ENCODE data around the gene HYCC1. TPM values are rescaled to one million over a fixed set of nuclear protein-coding genes. Genes with fewer than 3 reads are reported as not detected.

Gene HYCC1
- total RNA-seq (2014; rRNA removed; shearing (Covaris generic)) = 175 and 181 TPM in 2 replicates
- polyA plus RNA-seq (2016; fragmentation: Nextera tagmentation; extraction: Ambion mirVana) = 42.4 and 55.4 TPM in 2 replicates
- long read RNA-seq, full-length matches to known transcripts = 18 of 24 reads
- long read RNA-seq, partial matches to known transcripts = 1 of 24 reads
- long read RNA-seq, other reads (novel, unspliced or antisense) = 5 of 24 reads

DNA sequence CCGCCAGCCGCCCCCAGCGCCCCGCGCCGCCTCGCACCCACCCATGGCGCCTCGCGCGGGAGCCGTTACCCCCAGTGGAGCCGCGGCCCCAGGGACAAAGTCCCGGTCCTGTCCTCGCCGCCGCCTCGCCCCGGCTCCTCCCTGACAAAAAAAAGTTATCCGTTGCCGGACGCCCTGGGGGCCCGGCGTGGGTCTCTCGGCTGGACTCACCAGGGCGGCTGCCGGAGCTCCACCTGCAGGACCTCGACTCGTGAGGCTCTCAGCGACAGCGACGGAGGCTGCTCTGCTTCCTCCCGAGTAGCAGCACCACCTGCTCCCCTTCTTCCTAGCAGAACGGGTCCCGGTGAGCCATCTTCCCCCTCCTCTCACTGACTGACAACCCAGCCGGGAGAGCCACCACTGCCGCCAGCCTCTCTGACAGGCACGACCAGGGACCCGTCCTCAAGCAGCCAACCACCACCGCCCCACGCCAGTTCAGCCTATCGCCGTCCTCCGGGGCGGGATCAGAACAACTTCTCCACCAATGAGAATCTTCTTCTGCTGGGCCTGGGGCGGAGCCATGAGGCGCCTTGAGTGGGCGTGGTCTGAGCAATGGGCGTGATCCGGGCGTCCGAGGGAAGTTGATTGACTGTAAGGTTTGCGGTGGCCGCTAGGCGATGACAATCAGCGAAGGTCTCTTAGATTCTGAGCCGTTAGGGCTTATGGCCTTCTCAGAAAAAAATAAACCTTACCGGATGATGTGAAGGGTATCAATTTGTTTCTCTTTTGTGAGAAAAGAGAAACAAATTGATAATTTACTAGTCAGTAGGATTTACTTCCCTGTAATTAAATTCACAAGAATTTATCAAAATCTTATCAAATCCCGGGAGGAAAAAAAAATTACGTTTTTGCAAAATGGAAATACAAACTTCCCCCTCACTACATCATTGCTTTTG, at the start of gene HYCC1:
TSS of gene HYCC1 (minus strand) at position 416 of the 935 bp plus-strand sequence. CDS start 23,019 bp downstream, outside the sequence.
- Histone ChIP-seq H4K20me1 (replicated peaks; ENCODE audit: insufficient read depth) (peaks cover 20% of the 10 kb centered on the region), H3K9me2 (ENCODE audit: insufficient read depth) (no peaks in the 10 kb centered on the region), H3K27ac (ENCODE audit: low read depth) (no peak within 1 kb of the TSS; the same call in 1 of the 2 replicates), H2AFZ (peak within 1 kb of the TSS; percentile 2), H3K79me2 (replicated peaks; ENCODE audit: insufficient read depth) (peaks cover 44% of the 10 kb centered on the region), H3K4me2 (peak within 1 kb of the TSS; percentile 90), H3K27me3 (ENCODE audit: insufficient read depth) (no peaks in the 10 kb centered on the region), H3F3A (replicated peaks; ENCODE audit: low read depth) (no peaks in the 10 kb centered on the region), H3K4me3 (peak within 1 kb of the TSS; percentile 83), H3K4me1 (ENCODE audit: insufficient read depth) (peaks cover 43% of the 10 kb centered on the region), H3K36me3 (ENCODE audit: insufficient read depth) (no peaks in the 10 kb centered on the region)
- peak; percentile 99 for DNase-seq (ENCODE audit: low spot score)
- peak; percentile 98 for ATAC-seq
- Mint-ChIP-seq H3K4me3 (peak within 1 kb of the TSS; percentile 86), H3K9me3 (no peaks in the 10 kb centered on the region), H3K27me3 (ENCODE audit: insufficient read depth, low read depth, poor library complexity) (no peaks in the 10 kb centered on the region), H3K27ac (peak within 1 kb of the TSS; percentile 33; the same call in 1 of the 2 replicates), H3K4me1 (peaks cover 17% of the 10 kb centered on the region), H3K36me3 (ENCODE audit: low read depth) (no peaks in the 10 kb centered on the region)
- TF ChIP-seq STAT1 (IDR thresholded peaks at IDR 0.05; ENCODE audit: unreplicated experiment) (no peak), POLR2AphosphoS5 (IDR thresholded peaks at IDR 0.05; ENCODE audit: low read depth) (peak; percentile 99)
- TF ChIP-seq, protein P1, sequence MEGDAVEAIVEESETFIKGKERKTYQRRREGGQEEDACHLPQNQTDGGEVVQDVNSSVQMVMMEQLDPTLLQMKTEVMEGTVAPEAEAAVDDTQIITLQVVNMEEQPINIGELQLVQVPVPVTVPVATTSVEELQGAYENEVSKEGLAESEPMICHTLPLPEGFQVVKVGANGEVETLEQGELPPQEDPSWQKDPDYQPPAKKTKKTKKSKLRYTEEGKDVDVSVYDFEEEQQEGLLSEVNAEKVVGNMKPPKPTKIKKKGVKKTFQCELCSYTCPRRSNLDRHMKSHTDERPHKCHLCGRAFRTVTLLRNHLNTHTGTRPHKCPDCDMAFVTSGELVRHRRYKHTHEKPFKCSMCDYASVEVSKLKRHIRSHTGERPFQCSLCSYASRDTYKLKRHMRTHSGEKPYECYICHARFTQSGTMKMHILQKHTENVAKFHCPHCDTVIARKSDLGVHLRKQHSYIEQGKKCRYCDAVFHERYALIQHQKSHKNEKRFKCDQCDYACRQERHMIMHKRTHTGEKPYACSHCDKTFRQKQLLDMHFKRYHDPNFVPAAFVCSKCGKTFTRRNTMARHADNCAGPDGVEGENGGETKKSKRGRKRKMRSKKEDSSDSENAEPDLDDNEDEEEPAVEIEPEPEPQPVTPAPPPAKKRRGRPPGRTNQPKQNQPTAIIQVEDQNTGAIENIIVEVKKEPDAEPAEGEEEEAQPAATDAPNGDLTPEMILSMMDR (conservative IDR thresholded peaks at IDR 0.05; ENCODE audit: low read depth in 2 of 2) = peak; percentile 32 to 43

DNA sequence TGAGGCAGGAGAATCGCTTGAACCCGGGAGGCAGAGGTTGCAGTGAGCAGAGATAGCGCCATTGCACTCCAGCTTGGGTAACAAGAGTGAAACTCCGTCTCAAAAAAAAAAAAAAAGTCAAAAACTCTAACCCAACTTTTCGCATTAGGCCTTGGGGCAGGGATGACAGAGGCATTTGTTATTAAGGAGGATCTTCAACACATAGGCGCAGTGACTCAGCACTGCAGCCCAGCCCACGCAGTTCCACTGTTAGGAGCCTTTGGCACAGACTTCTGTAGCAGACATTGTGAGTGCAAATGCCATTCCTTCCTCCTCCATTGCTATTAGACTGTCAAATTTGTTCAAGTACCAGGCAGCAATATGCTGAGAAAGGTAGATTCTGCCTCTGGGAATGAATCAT, 48.5 kb upstream of the HYCC1 start:
- no peaks in the 10 kb centered on the region for H3F3A ChIP-seq (replicated peaks; ENCODE audit: low read depth)
- Mint-ChIP-seq H3K9me3 (no peaks in the 10 kb centered on the region), H3K4me1 (peaks cover 9% of the 10 kb centered on the region), H3K27ac (no peak overlapping the region), H3K4me3 (no peak overlapping the region), H3K27me3 (ENCODE audit: insufficient read depth, low read depth, poor library complexity) (peaks cover 5% of the 10 kb centered on the region), H3K36me3 (ENCODE audit: low read depth) (no peaks in the 10 kb centered on the region)
- no peaks in the 10 kb centered on the region for H3K27me3 ChIP-seq (ENCODE audit: insufficient read depth)
- no peaks in the 10 kb centered on the region for H3K9me2 ChIP-seq (ENCODE audit: insufficient read depth)
- no peaks in the 10 kb centered on the region for H3K36me3 ChIP-seq (ENCODE audit: insufficient read depth)
- H3K79me2 ChIP-seq (replicated peaks; ENCODE audit: insufficient read depth) = no peaks in the 10 kb centered on the region
- H3K27ac ChIP-seq (ENCODE audit: low read depth) = no peak overlapping the region
- DNase-seq (ENCODE audit: low spot score) = no peak
- no peak overlapping the region for H3K4me3 ChIP-seq
- no peak overlapping the region for H3K4me2 ChIP-seq
- no peaks in the 10 kb centered on the region for H4K20me1 ChIP-seq (replicated peaks; ENCODE audit: insufficient read depth)
- ATAC-seq = no peak
- H2AFZ ChIP-seq = no peak overlapping the region
- 0 out of 2 replicates have a peak, but pooled peaks cover 5% of the 10 kb centered on the region for H3K4me1 ChIP-seq (ENCODE audit: insufficient read depth)
- no peak for TF ChIP-seq JUNB (IDR thresholded peaks at IDR 0.05; ENCODE audit: unreplicated experiment)
- TF ChIP-seq ZNF331 (CRISPR knock-in tag; IDR thresholded peaks at IDR 0.05; ENCODE audit: low read depth) = no peak
- TF ChIP-seq, protein P2, sequence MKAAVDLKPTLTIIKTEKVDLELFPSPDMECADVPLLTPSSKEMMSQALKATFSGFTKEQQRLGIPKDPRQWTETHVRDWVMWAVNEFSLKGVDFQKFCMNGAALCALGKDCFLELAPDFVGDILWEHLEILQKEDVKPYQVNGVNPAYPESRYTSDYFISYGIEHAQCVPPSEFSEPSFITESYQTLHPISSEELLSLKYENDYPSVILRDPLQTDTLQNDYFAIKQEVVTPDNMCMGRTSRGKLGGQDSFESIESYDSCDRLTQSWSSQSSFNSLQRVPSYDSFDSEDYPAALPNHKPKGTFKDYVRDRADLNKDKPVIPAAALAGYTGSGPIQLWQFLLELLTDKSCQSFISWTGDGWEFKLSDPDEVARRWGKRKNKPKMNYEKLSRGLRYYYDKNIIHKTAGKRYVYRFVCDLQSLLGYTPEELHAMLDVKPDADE (IDR thresholded peaks at IDR 0.05) = no peak
- TF ChIP-seq, protein P1 (conservative IDR thresholded peaks at IDR 0.05; ENCODE audit: low read depth in 2 of 2) = no peak
- TF ChIP-seq NANOG (IDR thresholded peaks at IDR 0.05; ENCODE audit: borderline replicate concordance) = no peak
- TF ChIP-seq, protein P3, sequence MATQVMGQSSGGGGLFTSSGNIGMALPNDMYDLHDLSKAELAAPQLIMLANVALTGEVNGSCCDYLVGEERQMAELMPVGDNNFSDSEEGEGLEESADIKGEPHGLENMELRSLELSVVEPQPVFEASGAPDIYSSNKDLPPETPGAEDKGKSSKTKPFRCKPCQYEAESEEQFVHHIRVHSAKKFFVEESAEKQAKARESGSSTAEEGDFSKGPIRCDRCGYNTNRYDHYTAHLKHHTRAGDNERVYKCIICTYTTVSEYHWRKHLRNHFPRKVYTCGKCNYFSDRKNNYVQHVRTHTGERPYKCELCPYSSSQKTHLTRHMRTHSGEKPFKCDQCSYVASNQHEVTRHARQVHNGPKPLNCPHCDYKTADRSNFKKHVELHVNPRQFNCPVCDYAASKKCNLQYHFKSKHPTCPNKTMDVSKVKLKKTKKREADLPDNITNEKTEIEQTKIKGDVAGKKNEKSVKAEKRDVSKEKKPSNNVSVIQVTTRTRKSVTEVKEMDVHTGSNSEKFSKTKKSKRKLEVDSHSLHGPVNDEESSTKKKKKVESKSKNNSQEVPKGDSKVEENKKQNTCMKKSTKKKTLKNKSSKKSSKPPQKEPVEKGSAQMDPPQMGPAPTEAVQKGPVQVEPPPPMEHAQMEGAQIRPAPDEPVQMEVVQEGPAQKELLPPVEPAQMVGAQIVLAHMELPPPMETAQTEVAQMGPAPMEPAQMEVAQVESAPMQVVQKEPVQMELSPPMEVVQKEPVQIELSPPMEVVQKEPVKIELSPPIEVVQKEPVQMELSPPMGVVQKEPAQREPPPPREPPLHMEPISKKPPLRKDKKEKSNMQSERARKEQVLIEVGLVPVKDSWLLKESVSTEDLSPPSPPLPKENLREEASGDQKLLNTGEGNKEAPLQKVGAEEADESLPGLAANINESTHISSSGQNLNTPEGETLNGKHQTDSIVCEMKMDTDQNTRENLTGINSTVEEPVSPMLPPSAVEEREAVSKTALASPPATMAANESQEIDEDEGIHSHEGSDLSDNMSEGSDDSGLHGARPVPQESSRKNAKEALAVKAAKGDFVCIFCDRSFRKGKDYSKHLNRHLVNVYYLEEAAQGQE (IDR thresholded peaks at IDR 0.05; ENCODE audit: unreplicated experiment) = no peak
- no peak for TF ChIP-seq CREB1 (CRISPR knock-in tag; IDR thresholded peaks at IDR 0.05; ENCODE audit: low read depth)

All from GM23338 (cell line).